Activated T-helper 2 cell treated with anti-CD3 and anti-CD28 coated beads, Interferon-gamma antibody, Interleukin-2, Interleukin-4, amounts not matched to agents 10 μg/mL and 5 μg/mL and 100 μg/mL, durations not matched to agents 14 hours and 24 hours and 36 hours (primary cell): ENCODE measurements around the gene PIP5K1A. TPM values are rescaled to one million over a fixed set of nuclear protein-coding genes. Genes with fewer than 3 reads are reported as not detected.
"Not testable (repeated sequence)": the region's sequence is repeated elsewhere in the genome, so short reads cannot be mapped to it uniquely, and the experiment has no call there.

Experiments
- DNase-seq: peaks from one replicate; pipeline ENCODE4 v3.0.0; 2021; ENCODE audit warnings: low spot score
- H3K27ac Mint-ChIP-seq: one replicate; pipeline ENCODE4 v1.8.0; 2021; ENCODE audit warnings: mixed read lengths
- H3K27me3 Mint-ChIP-seq: one replicate; pipeline ENCODE4 v1.8.0; 2021; ENCODE audit warnings: low read depth, mixed read lengths
- H3K36me3 Mint-ChIP-seq: one replicate; pipeline ENCODE4 v1.8.0; 2021; ENCODE audit warnings: low read depth, mixed read lengths
- H3K4me1 Mint-ChIP-seq: one replicate; pipeline ENCODE4 v1.8.0; 2021; ENCODE audit warnings: low read depth, mixed read lengths
- H3K4me3 Mint-ChIP-seq: one replicate; pipeline ENCODE4 v1.8.0; 2021; ENCODE audit warnings: low read depth, mild to moderate bottlenecking, moderate library complexity, mixed read lengths
- H3K9me3 Mint-ChIP-seq: one replicate; pipeline ENCODE4 v1.8.0; 2021; ENCODE audit warnings: mixed read lengths
- intact Hi-C: fragments of 100-400 bp; cut with micrococcal nuclease; formaldehyde crosslinking; loops from one replicate; pipeline ENCODE4 v1.15.1; 2023
- total RNA-seq: library from RNA; stranded (reverse); gene quantifications from 2 replicates; pipeline ENCODE4 v1.2.3, GENCODE V29; 2022

Gene PIP5K1A
- total RNA-seq, 1 donor from 2014 or later: 82.2 TPM

- intact Hi-C loops: no loop called here
- Mint-ChIP-seq H3K9me3 (no peaks in the 10 kb centered on the region), H3K27me3 (no peaks in the 10 kb centered on the region), H3K4me1 (peaks cover 18% of the 10 kb centered on the region), H3K27ac (no peak overlapping the region), H3K4me3 (no peak overlapping the region), H3K36me3 (peaks cover 26% of the 10 kb centered on the region)
- DNase-seq: no peak
Observed at GRCh38 chr1:151273924-151274466, 75.6 kb downstream of the PIP5K1A start.

GRCh38 chr1:151275341-151275740 lies 77.0 kb downstream of the PIP5K1A start:
- H3K27ac Mint-ChIP-seq, H3K9me3 Mint-ChIP-seq, DNase-seq, H3K4me3 Mint-ChIP-seq, H3K27me3 Mint-ChIP-seq, intact Hi-C loops: not testable (repeated sequence)
- Mint-ChIP-seq H3K36me3 (peaks cover 20% of the 10 kb centered on the region), H3K4me1 (peaks cover 19% of the 10 kb centered on the region)

- Mint-ChIP-seq H3K9me3 (no peaks in the 10 kb centered on the region), H3K4me3 (peak overlapping the region; percentile 20), H3K36me3 (peaks cover 13% of the 10 kb centered on the region), H3K27ac (peak overlapping the region; percentile 72), H3K4me1 (peaks cover 19% of the 10 kb centered on the region), H3K27me3 (no peaks in the 10 kb centered on the region)
- no peak for DNase-seq
- intact Hi-C loops: loop anchor here (1.0 kb wide), 2 partner anchors 22 to 78 kb away; no protein-coding TSS in a partner anchor
Observed at GRCh38 chr1:151277249-151277648, 78.9 kb downstream of the PIP5K1A start.

GRCh38 chr1:151281225-151281968 lies 83.0 kb downstream of the PIP5K1A start:
- intact Hi-C loops: loop anchor here (1.0 to 10.0 kb wide), 4 partner anchors 46 to 1397 kb away; partner anchors contain the start of genes PI4KB, PIP5K1A and TDRKH
- no peaks in the 10 kb centered on the region for H3K9me3 Mint-ChIP-seq
- H3K36me3 Mint-ChIP-seq: peaks cover 33% of the 10 kb centered on the region
- no peaks in the 10 kb centered on the region for H3K27me3 Mint-ChIP-seq
- H3K4me1 Mint-ChIP-seq: peaks cover 36% of the 10 kb centered on the region
- H3K4me3 Mint-ChIP-seq: peak overlapping the region; percentile 99
- DNase-seq: peak; percentile 94
- peak overlapping the region; percentile 99 for H3K27ac Mint-ChIP-seq

GRCh38 chr1:151281969-151282882 lies 83.9 kb downstream of the PIP5K1A start, which contains the start of gene ZNF687:
TSS of gene ZNF687 (plus strand) at chr1:151282299. CDS start at chr1:151286292, 3,993 bp downstream.
- Mint-ChIP-seq H3K27me3 (no peaks in the 10 kb centered on the region), H3K36me3 (peaks cover 38% of the 10 kb centered on the region), H3K4me1 (peaks cover 28% of the 10 kb centered on the region), H3K9me3 (no peaks in the 10 kb centered on the region), H3K4me3 (peak within 1 kb of the TSS; percentile 99), H3K27ac (peak within 1 kb of the TSS; percentile 99)
- intact Hi-C loops: loop anchor here (1.0 to 10.0 kb wide), 7 partner anchors 28 to 1397 kb away; partner anchors contain the start of genes GABPB2, PI4KB, PIP5K1A and PSMD4
- peak; percentile 99 for DNase-seq

GRCh38 chr1:151282883-151283725 lies 84.8 kb downstream of the PIP5K1A start:
- Mint-ChIP-seq H3K27me3 (no peaks in the 10 kb centered on the region), H3K4me3 (peak overlapping the region; percentile 98), H3K4me1 (peaks cover 20% of the 10 kb centered on the region), H3K9me3 (no peaks in the 10 kb centered on the region), H3K36me3 (peaks cover 40% of the 10 kb centered on the region), H3K27ac (peak overlapping the region; percentile 93)
- intact Hi-C loops: loop anchor here (1.0 to 10.0 kb wide), 5 partner anchors 29 to 1398 kb away; partner anchors contain the start of genes GABPB2, PSMD4, RFX5 and TDRKH
- peak; percentile 20 for DNase-seq

- Mint-ChIP-seq H3K4me3 (peak overlapping the region; percentile 98), H3K27me3 (no peaks in the 10 kb centered on the region), H3K9me3 (no peaks in the 10 kb centered on the region), H3K36me3 (peaks cover 50% of the 10 kb centered on the region), H3K27ac (peak overlapping the region; percentile 56), H3K4me1 (peaks cover 22% of the 10 kb centered on the region)
- DNase-seq: no peak
- intact Hi-C loops: loop anchor here (5.0 to 10.0 kb wide), 2 partner anchors 508 to 1399 kb away; partner anchors contain the start of gene TDRKH
Observed at GRCh38 chr1:151284013-151284577, 85.7 kb downstream of the PIP5K1A start.

- no peak for DNase-seq
- Mint-ChIP-seq H3K27ac (no peak overlapping the region), H3K27me3 (no peaks in the 10 kb centered on the region), H3K4me3 (no peak overlapping the region), H3K9me3 (no peaks in the 10 kb centered on the region), H3K36me3 (peaks cover 70% of the 10 kb centered on the region), H3K4me1 (peaks cover 22% of the 10 kb centered on the region)
- intact Hi-C loops: loop anchor here (10.0 kb wide), 1 partner anchor 1402 kb away; a partner anchor contains a TSS
Observed at GRCh38 chr1:151286619-151287340, 88.4 kb downstream of the PIP5K1A start.

- no peak overlapping the region for H3K4me3 Mint-ChIP-seq
- no peak overlapping the region for H3K27ac Mint-ChIP-seq
- H3K36me3 Mint-ChIP-seq: peaks cover 75% of the 10 kb centered on the region
- no peak for DNase-seq
- intact Hi-C loops: loop anchor here (10.0 kb wide), 1 partner anchor 1403 kb away; a partner anchor contains a TSS
- H3K27me3 Mint-ChIP-seq: no peaks in the 10 kb centered on the region
- H3K4me1 Mint-ChIP-seq: peaks cover 22% of the 10 kb centered on the region
- no peaks in the 10 kb centered on the region for H3K9me3 Mint-ChIP-seq
Observed at GRCh38 chr1:151287341-151287699, 89.0 kb downstream of the PIP5K1A start.

- Mint-ChIP-seq H3K9me3 (no peaks in the 10 kb centered on the region), H3K27me3 (no peaks in the 10 kb centered on the region), H3K36me3 (peaks cover 81% of the 10 kb centered on the region), H3K4me3 (no peak overlapping the region), H3K27ac (no peak overlapping the region), H3K4me1 (peaks cover 22% of the 10 kb centered on the region)
- intact Hi-C loops: loop anchor here (10.0 kb wide), 1 partner anchor 1403 kb away; a partner anchor contains a TSS
- no peak for DNase-seq
Observed at GRCh38 chr1:151287767-151288500, 89.6 kb downstream of the PIP5K1A start.
